A673 (cell line): Measurements from ENCODE around the gene CREB3L2.

Experiments
- EZH2 ChIP-seq: fragments of 200-600 bp; sonication (generic); IDR thresholded peaks from 2 replicates; pipeline ENCODE4 v1.6.1; 2017; ENCODE audit warnings: borderline replicate concordance, low read depth, mild to moderate bottlenecking, mixed read lengths, antibody characterized with exemption, low read length; ENCODE audit not compliant: poor library complexity, severe bottlenecking
- TF ChIP-seq, protein P1 (sequence below): fragments of 300-800, 200-600 bp; sonication (generic); conservative IDR thresholded peaks from 2 replicates; pipeline ENCODE4 v1.5.1; 2017; ENCODE audit warnings: low read depth, mild to moderate bottlenecking, antibody characterized with exemption, low read length, moderate library complexity, mixed read lengths

DNA sequence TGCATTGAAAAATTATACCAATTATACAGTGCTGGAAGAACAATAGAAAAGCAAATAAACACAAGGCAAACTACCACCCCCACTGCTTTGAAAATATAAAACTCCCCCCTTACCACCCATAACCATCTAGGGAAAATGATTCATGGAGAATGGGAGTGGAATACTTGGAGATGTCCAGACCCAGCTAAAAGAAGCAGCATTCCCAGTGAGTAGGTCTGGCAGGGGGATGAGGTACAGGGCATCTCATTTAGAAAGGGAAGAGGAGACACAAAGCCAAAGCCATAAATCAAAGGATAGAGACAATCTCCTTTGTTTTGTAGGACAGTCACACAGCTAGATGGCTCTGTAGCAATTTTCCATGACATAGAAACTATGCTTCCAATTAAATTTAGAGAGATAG lies 119.1 kb downstream of the CREB3L2 start:
- TF ChIP-seq, protein P1, sequence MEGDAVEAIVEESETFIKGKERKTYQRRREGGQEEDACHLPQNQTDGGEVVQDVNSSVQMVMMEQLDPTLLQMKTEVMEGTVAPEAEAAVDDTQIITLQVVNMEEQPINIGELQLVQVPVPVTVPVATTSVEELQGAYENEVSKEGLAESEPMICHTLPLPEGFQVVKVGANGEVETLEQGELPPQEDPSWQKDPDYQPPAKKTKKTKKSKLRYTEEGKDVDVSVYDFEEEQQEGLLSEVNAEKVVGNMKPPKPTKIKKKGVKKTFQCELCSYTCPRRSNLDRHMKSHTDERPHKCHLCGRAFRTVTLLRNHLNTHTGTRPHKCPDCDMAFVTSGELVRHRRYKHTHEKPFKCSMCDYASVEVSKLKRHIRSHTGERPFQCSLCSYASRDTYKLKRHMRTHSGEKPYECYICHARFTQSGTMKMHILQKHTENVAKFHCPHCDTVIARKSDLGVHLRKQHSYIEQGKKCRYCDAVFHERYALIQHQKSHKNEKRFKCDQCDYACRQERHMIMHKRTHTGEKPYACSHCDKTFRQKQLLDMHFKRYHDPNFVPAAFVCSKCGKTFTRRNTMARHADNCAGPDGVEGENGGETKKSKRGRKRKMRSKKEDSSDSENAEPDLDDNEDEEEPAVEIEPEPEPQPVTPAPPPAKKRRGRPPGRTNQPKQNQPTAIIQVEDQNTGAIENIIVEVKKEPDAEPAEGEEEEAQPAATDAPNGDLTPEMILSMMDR, result no peak
- TF ChIP-seq EZH2, result no peak
